MV-4-11 (cell line): Measurements from ENCODE around the gene SYNDIG1L.

ENCODE experiments used
- DNase-seq: peaks from one replicate; lab custom pipeline; 2025; lab: John Stamatoyannopoulos, UW

Gene SYNDIG1L

GRCh38 chr14:74358176-74358829, 67.7 kb downstream of the SYNDIG1L start:
- no peak for DNase-seq

GRCh38 chr14:74357585-74357984, 68.4 kb downstream of the SYNDIG1L start:
- DNase-seq = no peak

- no peak for DNase-seq
Observed at GRCh38 chr14:74356892-74357575, 69.0 kb downstream of the SYNDIG1L start.
